Activated CD4-positive, alpha-beta T cell treated with anti-CD3 and anti-CD28 coated beads, Interleukin-2, amount 10 ng/mL, durations not matched to agents 7 days and 5 days (primary cell): ENCODE results near the gene FRMD8. TPM values are rescaled to one million over a fixed set of nuclear protein-coding genes. Genes with fewer than 3 reads are reported as not detected.

ENCODE experiments used
- CTCF ChIA-PET: fragments of 350-600 bp; sonication (Branson Sonifier 250); formaldehyde crosslinking; loops from one replicate; lab custom pipeline; 2021; ENCODE audit warnings: antibody characterized with exemption; lab: Charles Lee
- POLR2A ChIA-PET: fragments of 350-600 bp; sonication (Branson Sonifier 250); formaldehyde crosslinking; loops from one replicate; lab custom pipeline; 2021; ENCODE audit warnings: antibody characterized with exemption; lab: Charles Lee
- DNase-seq: peaks from one replicate; pipeline ENCODE4 v3.0.0-alpha.2; 2020
- H3K27ac Mint-ChIP-seq: one replicate; pipeline ENCODE4 v1.8.0; 2021; ENCODE audit warnings: mild to moderate bottlenecking, moderate library complexity, mixed read lengths
- H3K27me3 Mint-ChIP-seq: one replicate; pipeline ENCODE4 v1.8.0; 2021; ENCODE audit warnings: mixed read lengths
- H3K36me3 Mint-ChIP-seq: one replicate; pipeline ENCODE4 v1.8.0; 2021; ENCODE audit warnings: low read depth, mixed read lengths
- H3K4me1 Mint-ChIP-seq: one replicate; pipeline ENCODE4 v1.8.0; 2021; ENCODE audit warnings: mixed read lengths
- H3K4me3 Mint-ChIP-seq: one replicate; pipeline ENCODE4 v1.8.0; 2021; ENCODE audit warnings: mild to moderate bottlenecking, moderate library complexity, mixed read lengths
- H3K9me3 Mint-ChIP-seq: one replicate; pipeline ENCODE4 v1.8.0; 2021; ENCODE audit warnings: mixed read lengths
- total RNA-seq, 2 experiments: library from RNA; stranded (reverse); gene quantifications; one replicate each; pipeline ENCODE4 v1.2.3, GENCODE V29; 2021

The FRMD8 gene
- total RNA-seq, 2 experiments from 2014 or later = 49.5 to 52.1 TPM

- Mint-ChIP-seq H3K4me1 (peaks cover 75% of the 10 kb centered on the region), H3K4me3 (peak overlapping the region; percentile 39), H3K27ac (peak overlapping the region; percentile 98), H3K27me3 (no peaks in the 10 kb centered on the region), H3K36me3 (peaks cover 11% of the 10 kb centered on the region), H3K9me3 (no peaks in the 10 kb centered on the region)
- ChIA-PET CTCF (interaction anchor here (0.7 to 3.1 kb wide), 4 partner anchors 19 to 572 kb away, joined by 3 to 14 read pairs (median 4); no protein-coding TSS in a partner anchor), POLR2A (interaction anchor here (1.1 kb wide), 1 partner anchor 115 kb away, joined by 5 read pairs; no protein-coding TSS in a partner anchor)
- no peak for DNase-seq
Measured at GRCh38 chr11:65384301-65384889, 2.0 kb upstream of the FRMD8 start.

- DNase-seq = no peak
- Mint-ChIP-seq H3K4me1 (peaks cover 60% of the 10 kb centered on the region), H3K4me3 (peak overlapping the region; percentile 35), H3K36me3 (peaks cover 24% of the 10 kb centered on the region), H3K9me3 (no peaks in the 10 kb centered on the region), H3K27me3 (no peaks in the 10 kb centered on the region), H3K27ac (peak overlapping the region; percentile 27)
- ChIA-PET CTCF (interaction anchor here (0.6 to 3.0 kb wide), 5 partner anchors 12 to 423 kb away, joined by 3 to 14 read pairs (median 4); no protein-coding TSS in a partner anchor), POLR2A (interaction anchor here (0.8 to 2.5 kb wide), 3 partner anchors 27 to 118 kb away, joined by 3 to 11 read pairs (median 4); partner anchors contain the start of gene NEAT1)
Measured at GRCh38 chr11:65388731-65389130, 2.3 kb downstream of the FRMD8 start.

- POLR2A ChIA-PET = no interaction called here
- H3K4me1 Mint-ChIP-seq = peaks cover 53% of the 10 kb centered on the region
- CTCF ChIA-PET = interaction anchor here (0.6 to 1.0 kb wide), 2 partner anchors 60 to 424 kb away, joined by 3 to 4 read pairs; no protein-coding TSS in a partner anchor
- DNase-seq = no peak
- peaks cover 27% of the 10 kb centered on the region for H3K36me3 Mint-ChIP-seq
- H3K9me3 Mint-ChIP-seq = no peaks in the 10 kb centered on the region
- peak overlapping the region; percentile 57 for H3K27ac Mint-ChIP-seq
- H3K27me3 Mint-ChIP-seq = no peaks in the 10 kb centered on the region
- H3K4me3 Mint-ChIP-seq = peak overlapping the region; percentile 35
Measured at GRCh38 chr11:65389294-65389980, 3.0 kb downstream of the FRMD8 start.

GRCh38 chr11:65390099-65390941, 3.9 kb downstream of the FRMD8 start:
- Mint-ChIP-seq H3K36me3 (peaks cover 27% of the 10 kb centered on the region), H3K27me3 (no peaks in the 10 kb centered on the region), H3K9me3 (no peaks in the 10 kb centered on the region), H3K4me3 (no peak overlapping the region), H3K27ac (peak overlapping the region; percentile 77), H3K4me1 (peaks cover 44% of the 10 kb centered on the region)
- CTCF ChIA-PET = interaction anchor here (0.8 to 4.2 kb wide), 4 partner anchors 22 to 162 kb away, joined by 3 to 24 read pairs (median 4); no protein-coding TSS in a partner anchor
- POLR2A ChIA-PET = no interaction called here
- no peak for DNase-seq

GRCh38 chr11:65390996-65391395, 4.6 kb downstream of the FRMD8 start:
- DNase-seq = no peak
- peaks cover 39% of the 10 kb centered on the region for H3K4me1 Mint-ChIP-seq
- H3K9me3 Mint-ChIP-seq = no peaks in the 10 kb centered on the region
- no peaks in the 10 kb centered on the region for H3K27me3 Mint-ChIP-seq
- ChIA-PET CTCF (interaction anchor here (0.8 to 4.2 kb wide), 5 partner anchors 21 to 161 kb away, joined by 3 to 24 read pairs (median 3); no protein-coding TSS in a partner anchor), POLR2A (no interaction called here)
- H3K27ac Mint-ChIP-seq = no peak overlapping the region
- H3K4me3 Mint-ChIP-seq = no peak overlapping the region
- peaks cover 28% of the 10 kb centered on the region for H3K36me3 Mint-ChIP-seq

- Mint-ChIP-seq H3K9me3 (no peaks in the 10 kb centered on the region), H3K4me3 (no peak overlapping the region), H3K4me1 (peaks cover 31% of the 10 kb centered on the region), H3K27ac (peak overlapping the region; percentile 36), H3K27me3 (no peaks in the 10 kb centered on the region), H3K36me3 (peaks cover 29% of the 10 kb centered on the region)
- POLR2A ChIA-PET = no interaction called here
- CTCF ChIA-PET = interaction anchor here (0.7 to 4.2 kb wide), 4 partner anchors 10 to 126 kb away, joined by 3 to 24 read pairs (median 3); no protein-coding TSS in a partner anchor
- no peak for DNase-seq
Measured at GRCh38 chr11:65392186-65392829, 5.9 kb downstream of the FRMD8 start.

- peaks cover 31% of the 10 kb centered on the region for H3K36me3 Mint-ChIP-seq
- ChIA-PET CTCF (interaction anchor here (4.2 kb wide), 1 partner anchor 23 kb away, joined by 24 read pairs; no protein-coding TSS in a partner anchor), POLR2A (no interaction called here)
- no peak overlapping the region for H3K4me3 Mint-ChIP-seq
- H3K4me1 Mint-ChIP-seq = peaks cover 26% of the 10 kb centered on the region
- no peaks in the 10 kb centered on the region for H3K9me3 Mint-ChIP-seq
- no peak overlapping the region for H3K27ac Mint-ChIP-seq
- no peak for DNase-seq
- no peaks in the 10 kb centered on the region for H3K27me3 Mint-ChIP-seq
Measured at GRCh38 chr11:65392899-65393298, 6.5 kb downstream of the FRMD8 start.

- POLR2A ChIA-PET = no interaction called here
- CTCF ChIA-PET = interaction anchor here (0.6 to 4.2 kb wide), 3 partner anchors 14 to 23 kb away, joined by 3 to 24 read pairs (median 3); no protein-coding TSS in a partner anchor
- no peaks in the 10 kb centered on the region for H3K27me3 Mint-ChIP-seq
Measured at GRCh38 chr11:65393513-65394079, 7.2 kb downstream of the FRMD8 start.

GRCh38 chr11:65394125-65394536, 7.7 kb downstream of the FRMD8 start:
- ChIA-PET CTCF (interaction anchor here (0.6 to 4.2 kb wide), 5 partner anchors 10 to 23 kb away, joined by 3 to 24 read pairs (median 3); no protein-coding TSS in a partner anchor), POLR2A (no interaction called here)
- DNase-seq = no peak
- Mint-ChIP-seq H3K4me1 (peaks cover 14% of the 10 kb centered on the region), H3K9me3 (no peaks in the 10 kb centered on the region), H3K4me3 (no peak overlapping the region), H3K36me3 (peaks cover 27% of the 10 kb centered on the region), H3K27ac (no peak overlapping the region), H3K27me3 (no peaks in the 10 kb centered on the region)

More at GRCh38 chr11:65393513-65394079, 7.2 kb downstream of the FRMD8 start:
- Mint-ChIP-seq H3K9me3 (no peaks in the 10 kb centered on the region), H3K4me3 (no peak overlapping the region), H3K4me1 (peaks cover 19% of the 10 kb centered on the region), H3K36me3 (peaks cover 31% of the 10 kb centered on the region), H3K27ac (no peak overlapping the region)
- no peak for DNase-seq

- Mint-ChIP-seq H3K27ac (no peak overlapping the region), H3K4me3 (no peak overlapping the region), H3K27me3 (no peaks in the 10 kb centered on the region), H3K9me3 (no peaks in the 10 kb centered on the region), H3K4me1 (peaks cover 2% of the 10 kb centered on the region), H3K36me3 (peaks cover 26% of the 10 kb centered on the region)
- POLR2A ChIA-PET = no interaction called here
- no peak for DNase-seq
- CTCF ChIA-PET = interaction anchor here (1.7 kb wide), 1 partner anchor 9 kb away, joined by 3 read pairs; no protein-coding TSS in a partner anchor
Measured at GRCh38 chr11:65395961-65396530, 9.6 kb downstream of the FRMD8 start.
